GM12891 (cell line): ENCODE data around the gene SRRD.

ENCODE experiments used
- POLR2A ChIP-seq: IDR thresholded peaks from 2 replicates; pipeline ENCODE4 v1.6.1; 2011; ENCODE audit warnings: low read depth, low read length, control low read depth
- POLR2AphosphoS5 ChIP-seq: IDR thresholded peaks from 2 replicates; pipeline ENCODE4 v1.6.1; 2011; ENCODE audit warnings: low read depth, low read length, control low read depth

- no peak for TF ChIP-seq POLR2AphosphoS5
- no peak for TF ChIP-seq POLR2A
Measured at GRCh38 chr22:26462051-26462450, 21.6 kb upstream of the SRRD start.
